WERI-Rb-1 (cell line): ENCODE data around the gene SFPQ.
A peak's percentile ranks its signal among the peaks of the same experiment; 100 is the strongest.

Experiments used
- DNase-seq: peaks from one replicate; pipeline ENCODE4 v3.0.0-alpha.2; 2020
- H3K27ac ChIP-seq: fragments of 250-450 bp; sonication (Bioruptor Pico); 2 replicates; pipeline ENCODE4 v1.5.1; 2020; ENCODE audit warnings: mild to moderate bottlenecking, moderate library complexity
- H3K27me3 ChIP-seq: fragments of 250-450 bp; sonication (Bioruptor Pico); 2 replicates; pipeline ENCODE4 v1.5.1; 2021; ENCODE audit warnings: mild to moderate bottlenecking, low read depth, moderate library complexity; ENCODE audit not compliant: insufficient read depth, severe bottlenecking
- H3K36me3 ChIP-seq: fragments of 250-450 bp; sonication (Bioruptor Pico); 2 replicates; pipeline ENCODE4 v1.5.1; 2020; ENCODE audit warnings: mild to moderate bottlenecking, moderate library complexity
- H3K4me3 ChIP-seq: 2 replicates; pipeline ENCODE4 v1.5.1; 2011; ENCODE audit warnings: low read depth, mild to moderate bottlenecking, control low read depth, low read length
- H3K9me3 ChIP-seq: fragments of 250-450 bp; sonication (Bioruptor Pico); 2 replicates; pipeline ENCODE4 v1.5.1; 2021; ENCODE audit warnings: mild to moderate bottlenecking, moderate library complexity; ENCODE audit not compliant: severe bottlenecking
- TF ChIP-seq, protein P1 (sequence below): IDR thresholded peaks from 2 replicates; pipeline ENCODE4 v1.5.1; 2011; ENCODE audit warnings: low read depth, mild to moderate bottlenecking, control low read depth, inconsistent platforms, low read length

SFPQ gene

DNA sequence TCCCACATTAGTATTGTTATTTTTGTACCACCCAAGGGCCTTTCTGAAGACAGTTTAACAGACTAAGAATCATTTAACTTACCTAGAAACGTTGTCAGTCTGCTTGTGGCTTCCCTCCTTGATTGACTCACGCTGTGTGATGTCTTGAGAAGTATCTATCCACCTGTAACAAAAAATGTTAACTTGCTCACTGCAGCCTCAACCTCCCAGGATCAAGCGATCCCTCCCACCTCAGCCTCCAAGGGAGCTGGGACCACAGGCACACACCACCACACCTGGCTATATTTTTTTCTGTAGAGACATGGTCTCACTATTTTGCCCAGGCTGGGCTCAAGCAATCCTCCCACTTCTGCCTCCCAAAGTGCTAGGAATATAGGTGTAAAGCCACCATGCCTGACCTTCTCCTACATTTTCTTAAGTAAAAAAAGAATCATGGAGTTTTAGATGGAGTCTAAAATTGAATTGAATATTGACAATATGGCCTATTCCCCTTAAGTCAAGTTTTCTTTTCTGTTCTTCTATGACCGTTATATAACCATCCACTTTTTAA is 15.6 kb downstream of the SFPQ start:
- Histone ChIP-seq H3K4me3 (no peak overlapping the region), H3K9me3 (no peaks in the 10 kb centered on the region), H3K27ac (peak overlapping the region; percentile 15; the same call in 1 of the 2 replicates), H3K27me3 (no peaks in the 10 kb centered on the region), H3K36me3 (peaks cover 75% of the 10 kb centered on the region)
- DNase-seq, result no peak
- TF ChIP-seq, protein P1, sequence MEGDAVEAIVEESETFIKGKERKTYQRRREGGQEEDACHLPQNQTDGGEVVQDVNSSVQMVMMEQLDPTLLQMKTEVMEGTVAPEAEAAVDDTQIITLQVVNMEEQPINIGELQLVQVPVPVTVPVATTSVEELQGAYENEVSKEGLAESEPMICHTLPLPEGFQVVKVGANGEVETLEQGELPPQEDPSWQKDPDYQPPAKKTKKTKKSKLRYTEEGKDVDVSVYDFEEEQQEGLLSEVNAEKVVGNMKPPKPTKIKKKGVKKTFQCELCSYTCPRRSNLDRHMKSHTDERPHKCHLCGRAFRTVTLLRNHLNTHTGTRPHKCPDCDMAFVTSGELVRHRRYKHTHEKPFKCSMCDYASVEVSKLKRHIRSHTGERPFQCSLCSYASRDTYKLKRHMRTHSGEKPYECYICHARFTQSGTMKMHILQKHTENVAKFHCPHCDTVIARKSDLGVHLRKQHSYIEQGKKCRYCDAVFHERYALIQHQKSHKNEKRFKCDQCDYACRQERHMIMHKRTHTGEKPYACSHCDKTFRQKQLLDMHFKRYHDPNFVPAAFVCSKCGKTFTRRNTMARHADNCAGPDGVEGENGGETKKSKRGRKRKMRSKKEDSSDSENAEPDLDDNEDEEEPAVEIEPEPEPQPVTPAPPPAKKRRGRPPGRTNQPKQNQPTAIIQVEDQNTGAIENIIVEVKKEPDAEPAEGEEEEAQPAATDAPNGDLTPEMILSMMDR, result no peak

DNA sequence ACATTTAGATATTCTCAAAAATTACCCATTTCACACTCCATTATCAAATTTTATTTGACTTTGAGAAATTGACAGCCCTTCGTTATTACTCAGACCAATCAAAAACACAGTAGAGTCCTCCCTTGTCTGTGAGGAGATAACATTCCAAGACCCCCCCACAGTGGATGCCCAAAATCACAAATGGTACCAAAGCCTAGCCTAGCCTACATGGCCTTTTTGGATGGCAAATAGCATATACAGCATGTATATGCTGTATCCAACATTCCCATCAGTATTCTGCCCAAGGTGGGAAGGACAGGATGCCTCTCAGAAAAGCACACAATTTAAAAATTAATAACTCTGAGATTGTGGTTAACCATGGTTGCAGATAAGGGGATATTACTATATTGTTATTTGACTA is 17.3 kb downstream of the SFPQ start:
- Histone ChIP-seq H3K27me3 (no peaks in the 10 kb centered on the region), H3K9me3 (no peaks in the 10 kb centered on the region), H3K27ac (no peak overlapping the region), H3K36me3 (peaks cover 58% of the 10 kb centered on the region), H3K4me3 (no peak overlapping the region)
- TF ChIP-seq, protein P1, result no peak
- no peak for DNase-seq

DNA sequence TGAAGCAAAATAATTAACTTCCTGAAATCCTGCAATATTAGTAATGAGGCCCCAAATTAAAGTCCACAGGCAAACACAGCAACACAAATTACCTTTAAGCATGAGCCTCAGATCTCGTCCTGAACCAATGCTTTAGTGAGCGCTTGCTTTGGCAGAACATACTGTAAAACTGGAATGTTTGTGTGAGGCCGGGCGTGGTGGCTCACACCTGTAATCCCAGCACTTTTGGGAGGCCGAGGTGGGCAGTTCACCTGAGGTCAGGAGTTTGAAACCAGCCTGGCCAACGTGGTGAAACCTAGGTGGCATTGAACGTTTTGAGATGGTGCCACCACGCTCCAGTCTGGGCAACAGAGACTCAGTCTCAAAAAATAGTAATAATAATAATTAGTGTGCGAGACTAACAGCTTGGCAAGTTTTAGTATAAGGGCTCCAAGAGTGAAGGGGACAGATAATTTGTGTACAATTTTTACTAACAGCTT is 17.8 kb downstream of the SFPQ start:
- H3K9me3 ChIP-seq, result no peaks in the 10 kb centered on the region
- no peak for DNase-seq
- H3K27me3 ChIP-seq, result no peaks in the 10 kb centered on the region
- H3K36me3 ChIP-seq, result peaks cover 53% of the 10 kb centered on the region
- TF ChIP-seq, protein P1, result no peak
- no peak overlapping the region for H3K27ac ChIP-seq
- H3K4me3 ChIP-seq, result no peak overlapping the region

DNA sequence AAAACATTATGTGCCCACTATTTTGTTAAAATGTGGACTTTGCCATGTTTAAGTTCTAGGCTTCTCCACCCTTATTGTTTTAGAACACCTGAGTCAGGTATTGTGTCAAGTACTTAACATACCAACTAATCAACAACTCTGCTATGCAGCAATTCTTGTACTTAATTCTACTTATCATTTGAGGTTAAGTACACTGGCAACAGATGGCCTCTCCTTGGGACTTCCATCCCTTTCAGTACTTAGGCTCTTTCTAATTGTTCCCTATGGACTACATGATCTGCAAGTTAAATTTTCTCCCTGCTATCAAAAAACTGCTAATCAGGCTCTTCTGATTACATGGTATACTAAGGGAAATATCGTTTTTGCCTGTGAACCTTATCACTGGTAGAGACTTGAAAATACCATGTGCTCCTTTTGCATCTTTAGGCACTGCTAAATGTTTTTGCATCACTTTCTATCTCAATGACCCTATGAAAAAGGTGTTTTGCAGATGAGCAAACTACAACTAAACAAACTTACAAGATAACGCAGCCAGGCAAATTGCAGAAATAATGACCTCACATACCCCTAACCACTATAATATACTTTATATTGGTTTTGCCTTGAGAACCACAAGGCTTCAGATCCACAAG is 18.9 kb downstream of the SFPQ start:
- H3K27me3 ChIP-seq, result no peaks in the 10 kb centered on the region
- H3K27ac ChIP-seq, result no peak overlapping the region
- no peaks in the 10 kb centered on the region for H3K9me3 ChIP-seq
- TF ChIP-seq, protein P1, result no peak
- no peak overlapping the region for H3K4me3 ChIP-seq
- H3K36me3 ChIP-seq, result peaks cover 42% of the 10 kb centered on the region
- no peak for DNase-seq

DNA sequence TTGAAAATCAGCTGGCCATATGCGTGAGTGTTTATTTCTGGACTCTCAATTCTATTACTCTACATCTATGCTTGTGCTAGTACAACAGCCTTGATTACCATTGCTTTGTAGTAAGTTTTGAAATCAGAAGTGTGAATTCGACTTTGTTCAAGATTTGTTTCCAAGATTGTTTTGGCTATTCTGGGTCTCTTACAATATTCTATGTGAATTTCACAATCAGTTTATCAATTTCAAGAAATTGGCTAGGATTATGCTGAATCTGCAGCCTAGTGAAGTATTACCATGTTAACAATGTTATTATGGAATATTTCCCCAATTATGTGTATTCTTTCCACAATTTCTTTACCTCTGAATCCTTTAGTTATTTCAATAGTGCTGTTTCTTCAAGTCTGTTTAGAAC is 19.5 kb downstream of the SFPQ start:
- no peaks in the 10 kb centered on the region for H3K27me3 ChIP-seq
- peaks cover 36% of the 10 kb centered on the region for H3K36me3 ChIP-seq
- H3K27ac ChIP-seq, result no peak overlapping the region
- no peak for DNase-seq
- H3K9me3 ChIP-seq, result no peaks in the 10 kb centered on the region
- TF ChIP-seq, protein P1, result no peak
- no peak overlapping the region for H3K4me3 ChIP-seq
